GM10248 (cell line): ENCODE results near the gene COPZ2.

Experiments used
- CTCF ChIA-PET: fragments of 300-600 bp; sonication (Branson Sonifier 250); formaldehyde crosslinking; extraction: SDS; loops from one replicate; lab custom pipeline; 2021; ENCODE audit warnings: antibody characterized with exemption; lab: Yijun Ruan, JAX
- POLR2A ChIA-PET: fragments of 350-650 bp; sonication (Branson Sonifier 250); formaldehyde crosslinking; extraction: SDS; loops from one replicate; lab custom pipeline; 2020; ENCODE audit warnings: antibody characterized with exemption; lab: Yijun Ruan, JAX
- DNase-seq: peaks from one replicate; pipeline ENCODE4 v3.0.0; 2012; ENCODE audit errors: extremely low spot score
- TF ChIP-seq, protein P1 (sequence below): IDR thresholded peaks from 2 replicates; pipeline ENCODE4 v1.5.1; 2012; ENCODE audit warnings: mild to moderate bottlenecking, low read depth; ENCODE audit errors: extremely low read depth, missing control alignments, control extremely low read depth

Gene COPZ2

DNA sequence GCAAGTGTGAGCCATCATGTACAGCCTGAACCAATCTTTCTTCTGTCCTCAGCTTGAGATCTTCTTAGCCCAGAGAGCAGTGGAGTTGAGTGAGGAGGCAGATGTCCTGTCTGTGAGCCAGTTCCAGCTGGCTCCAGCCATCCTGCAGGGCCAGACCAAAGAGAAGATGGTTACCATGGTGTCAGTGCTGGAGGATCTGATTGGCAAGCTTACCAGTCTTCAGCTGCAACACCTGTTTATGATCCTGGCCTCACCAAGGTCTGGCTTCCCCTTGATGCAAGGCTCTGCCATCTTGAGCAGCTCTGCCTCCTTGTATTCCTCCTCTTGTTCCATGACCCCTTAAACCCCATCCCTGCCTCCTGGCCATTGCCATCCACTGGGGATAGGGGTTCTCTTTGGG is 57.1 kb downstream of the COPZ2 start:
- DNase-seq, result no peak
- POLR2A ChIA-PET, result no interaction called here
- CTCF ChIA-PET, result interaction anchor here (1.2 to 18.5 kb wide), 4 partner anchors 14 to 45 kb away, joined by 4 to 305 read pairs (median 20); no protein-coding TSS in a partner anchor
- TF ChIP-seq, protein P1, sequence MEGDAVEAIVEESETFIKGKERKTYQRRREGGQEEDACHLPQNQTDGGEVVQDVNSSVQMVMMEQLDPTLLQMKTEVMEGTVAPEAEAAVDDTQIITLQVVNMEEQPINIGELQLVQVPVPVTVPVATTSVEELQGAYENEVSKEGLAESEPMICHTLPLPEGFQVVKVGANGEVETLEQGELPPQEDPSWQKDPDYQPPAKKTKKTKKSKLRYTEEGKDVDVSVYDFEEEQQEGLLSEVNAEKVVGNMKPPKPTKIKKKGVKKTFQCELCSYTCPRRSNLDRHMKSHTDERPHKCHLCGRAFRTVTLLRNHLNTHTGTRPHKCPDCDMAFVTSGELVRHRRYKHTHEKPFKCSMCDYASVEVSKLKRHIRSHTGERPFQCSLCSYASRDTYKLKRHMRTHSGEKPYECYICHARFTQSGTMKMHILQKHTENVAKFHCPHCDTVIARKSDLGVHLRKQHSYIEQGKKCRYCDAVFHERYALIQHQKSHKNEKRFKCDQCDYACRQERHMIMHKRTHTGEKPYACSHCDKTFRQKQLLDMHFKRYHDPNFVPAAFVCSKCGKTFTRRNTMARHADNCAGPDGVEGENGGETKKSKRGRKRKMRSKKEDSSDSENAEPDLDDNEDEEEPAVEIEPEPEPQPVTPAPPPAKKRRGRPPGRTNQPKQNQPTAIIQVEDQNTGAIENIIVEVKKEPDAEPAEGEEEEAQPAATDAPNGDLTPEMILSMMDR, result no peak

DNA sequence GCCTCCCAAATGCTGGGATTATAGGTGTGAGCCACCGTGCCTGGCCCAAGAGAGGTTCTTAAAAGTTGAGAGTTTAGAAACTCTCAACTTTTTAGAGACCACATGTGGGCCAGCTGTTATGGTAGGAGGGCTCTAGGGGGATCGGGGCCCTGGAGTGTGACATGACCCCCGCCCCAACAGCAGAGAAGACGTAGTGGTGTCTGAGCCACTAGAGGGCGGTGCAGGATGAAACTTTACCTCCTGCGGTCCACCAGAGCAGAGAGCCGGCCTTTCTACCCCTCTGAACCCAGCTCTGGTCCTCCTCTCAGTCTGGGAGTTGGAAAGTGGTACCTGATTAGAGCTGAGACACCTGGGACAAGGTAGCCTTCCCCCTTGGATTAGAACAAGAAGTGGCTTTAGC is 59.3 kb downstream of the COPZ2 start:
- POLR2A ChIA-PET, result interaction anchor here (1.1 kb wide), 1 partner anchor 17 kb away, joined by 7 read pairs; no protein-coding TSS in a partner anchor
- TF ChIP-seq, protein P1, result peak; percentile 71
- DNase-seq, result peak; percentile 81

More for the DNA sequence above, 59.3 kb downstream of the COPZ2 start:
- CTCF ChIA-PET, result interaction anchor here (0.6 to 18.5 kb wide), 27 partner anchors 7 to 640 kb away, joined by 3 to 305 read pairs (median 4); partner anchors contain the start of genes CDK5RAP3, LRRC46, MRPL10 and PRR15L
